Fibroblast of mammary gland (primary cell): Measurements from ENCODE around the gene SV2C.

Experiments used
- DNase-seq: peaks from one replicate; pipeline ENCODE4 v3.0.0-alpha.2; 2010; ENCODE audit warnings: low read depth
- H3K4me3 ChIP-seq: 2 replicates; pipeline ENCODE4 v1.5.1; 2011; ENCODE audit warnings: low read depth, mild to moderate bottlenecking, low read length, moderate library complexity; ENCODE audit not compliant: control insufficient read depth
- CTCF ChIP-seq: conservative IDR thresholded peaks from 2 replicates; pipeline ENCODE4 v1.5.1; 2011; ENCODE audit warnings: low read depth, low read length, inconsistent platforms; ENCODE audit not compliant: control insufficient read depth, insufficient read depth

The SV2C gene

GRCh38 chr5:76178913-76179312 is 95.7 kb downstream of the SV2C start:
- no peak overlapping the region for H3K4me3 ChIP-seq
- TF ChIP-seq CTCF, result no peak
- DNase-seq, result no peak

DNA sequence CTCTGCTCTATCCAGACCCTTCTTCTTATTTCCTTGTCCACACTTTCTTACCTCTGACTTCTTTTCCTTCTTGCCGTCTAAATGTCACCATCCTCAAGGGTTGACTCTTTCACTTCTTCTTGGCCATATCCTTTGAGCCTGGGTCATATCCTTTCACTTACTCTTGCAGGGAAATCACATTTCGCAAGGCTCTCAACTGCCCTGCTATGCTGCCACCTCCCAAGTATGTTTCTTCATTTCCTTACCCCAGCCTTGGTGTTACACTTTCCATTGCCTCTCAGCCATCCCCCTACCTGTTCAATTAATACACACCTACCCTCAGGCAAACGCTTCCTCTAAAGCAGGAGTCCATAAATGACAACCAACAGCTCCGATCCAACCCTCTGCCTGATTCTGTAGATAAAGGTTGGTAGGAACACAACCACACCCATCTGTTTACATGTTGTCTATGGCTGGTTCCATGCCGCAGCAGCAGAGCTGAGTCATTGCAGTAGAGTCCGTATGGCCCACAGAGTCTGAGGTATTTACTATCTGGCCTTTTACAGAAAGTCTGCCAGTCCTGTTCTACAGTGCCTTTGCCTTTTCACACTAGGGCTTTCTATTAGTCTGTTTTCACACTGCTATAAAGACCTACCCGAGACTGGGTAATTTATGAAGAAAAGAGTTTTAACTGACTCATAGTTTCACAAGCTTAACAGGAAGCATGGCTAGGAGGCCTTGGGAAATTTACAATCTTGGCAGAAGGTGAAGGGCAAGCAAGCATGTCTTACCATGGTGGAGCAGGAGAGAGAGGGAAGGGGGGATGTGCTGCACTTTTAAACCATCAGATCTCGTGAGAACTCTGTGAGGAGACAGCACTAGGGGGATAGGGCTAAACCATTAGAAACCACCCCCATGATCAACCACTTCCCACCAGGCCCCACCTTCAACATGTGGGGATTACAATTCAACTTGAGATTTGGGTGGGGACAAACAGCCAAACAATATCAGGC is 97.9 kb downstream of the SV2C start:
- no peak for TF ChIP-seq CTCF
- DNase-seq, result no peak

GRCh38 chr5:76187386-76187785 is 104.2 kb downstream of the SV2C start:
- H3K4me3 ChIP-seq, result no peak overlapping the region
- TF ChIP-seq CTCF, result no peak
- DNase-seq, result no peak

More for the DNA sequence above, 97.9 kb downstream of the SV2C start:
- H3K4me3 ChIP-seq, result no peak overlapping the region

GRCh38 chr5:76190356-76190755 is 107.2 kb downstream of the SV2C start:
- no peak for TF ChIP-seq CTCF
- DNase-seq, result no peak
- no peak overlapping the region for H3K4me3 ChIP-seq

GRCh38 chr5:76192837-76193236 is 109.7 kb downstream of the SV2C start:
- no peak overlapping the region for H3K4me3 ChIP-seq
- no peak for DNase-seq
- no peak for TF ChIP-seq CTCF

- no peak overlapping the region for H3K4me3 ChIP-seq
- DNase-seq, result no peak
- TF ChIP-seq CTCF, result no peak
These were observed 110.5 kb downstream of the SV2C start for GRCh38 chr5:76193635-76194034.

GRCh38 chr5:76194340-76194739 is 111.2 kb downstream of the SV2C start:
- TF ChIP-seq CTCF, result no peak
- no peak for DNase-seq
- no peak overlapping the region for H3K4me3 ChIP-seq
